H1 (cell line): ENCODE results near the gene CCDC144A. TPM values are rescaled to one million over a fixed set of nuclear protein-coding genes. Genes with fewer than 3 reads are reported as not detected.

Experiments used
- CHD2 ChIP-seq: IDR thresholded peaks from 2 replicates; pipeline ENCODE4 v1.6.1; 2012; ENCODE audit warnings: low read length, improper control_type of control experiment
- CHD7 ChIP-seq: fragments of 300-600 bp; sonication (generic); IDR thresholded peaks from 2 replicates; pipeline ENCODE4 v1.7.1; 2012; ENCODE audit warnings: low read length, moderate library complexity, mild to moderate bottlenecking, inconsistent platforms; ENCODE audit not compliant: insufficient replicate concordance
- GABPA ChIP-seq: IDR thresholded peaks from 2 replicates; pipeline ENCODE4 v1.6.1; 2011; ENCODE audit warnings: mild to moderate bottlenecking, low read length, moderate library complexity, borderline replicate concordance; ENCODE audit not compliant: insufficient read depth
- NANOG ChIP-seq: IDR thresholded peaks from 2 replicates; pipeline ENCODE4 v1.6.1; 2011; ENCODE audit warnings: low read length, low read depth, mild to moderate bottlenecking, inconsistent platforms; ENCODE audit not compliant: insufficient read depth, poor library complexity, severe bottlenecking
- NRF1 ChIP-seq: IDR thresholded peaks from 2 replicates; pipeline ENCODE4 v1.6.1; 2011; ENCODE audit warnings: mild to moderate bottlenecking, low read depth, low read length, improper control_type of control experiment
- POLR2A ChIP-seq, 2 experiments: IDR thresholded peaks; 1 replicate in 1 of 2; 2 replicates in 1 of 2; pipeline ENCODE4 v1.6.1; 2011; ENCODE audit warnings: low read depth in 2 of 2, low read length in 2 of 2, mild to moderate bottlenecking in 2 of 2; ENCODE audit errors: control extremely low read depth in 1 of 2
- RFX5 ChIP-seq: IDR thresholded peaks from 2 replicates; pipeline ENCODE4 v1.6.1; 2011; ENCODE audit warnings: low read depth, low read length, improper control_type of control experiment, borderline replicate concordance
- SAP30 ChIP-seq: fragments of 300-600 bp; sonication (generic); IDR thresholded peaks from 2 replicates; pipeline ENCODE4 v1.7.1; 2012; ENCODE audit warnings: low read length, moderate library complexity, mild to moderate bottlenecking, inconsistent platforms; ENCODE audit not compliant: insufficient read depth, insufficient replicate concordance
- SUZ12 ChIP-seq: fragments of 200-600 bp; sonication (generic); IDR thresholded peaks from 2 replicates; pipeline ENCODE4 v1.6.1; 2012; ENCODE audit warnings: mild to moderate bottlenecking, inconsistent platforms, low read length, moderate library complexity, mixed read lengths
- YY1 ChIP-seq: IDR thresholded peaks from 2 replicates; pipeline ENCODE4 v1.6.1; 2011; ENCODE audit warnings: low read depth, mild to moderate bottlenecking, low read length
- polyA plus RNA-seq, 7 experiments: library from polyadenylated mRNA; depleted of rRNA in 3 of 7; stranded (reverse) in 5 of 7; unstranded in 2 of 7; fragments of >200 nt in 5 of 7; fragments of 200-250 nt in 2 of 7; gene quantifications; 1 replicate in 5 of 7; 2 replicates in 1 of 7; 4 replicates in 1 of 7; pipeline versions ENCODE4 v1.2.1 to v1.2.3, GENCODE V29; 2011 to 2013; ENCODE audit warnings: missing spikeins in 2 of 7, mixed read lengths in 2 of 7
- total RNA-seq: library from RNA; stranded (reverse); fragmentation: NEBNext Ultra II Directional; extraction: Animal tissue kit (Norgen Biotek cat#: 25700); gene quantifications from 2 replicates; pipeline ENCODE4 v1.2.1, GENCODE V29; 2021

Gene CCDC144A
- total and polyA plus RNA-seq, 2 of the 8 experiments (the other 6 are each of a cell fraction or from before 2014, with no cell fraction given): 0.35 to 1.7 TPM

- TF ChIP-seq CHD7: no peak
- no peak for TF ChIP-seq NANOG
- no peak for TF ChIP-seq NRF1
- no peak for TF ChIP-seq YY1
- no peak for TF ChIP-seq POLR2A (IDR thresholded peaks at IDR 0.05; ENCODE audit: control extremely low read depth in 1 of 2, low read depth in 2 of 2, low read length in 2 of 2)
- no peak for TF ChIP-seq GABPA
- TF ChIP-seq SAP30: no peak
- no peak for TF ChIP-seq RFX5
- no peak for TF ChIP-seq CHD2
- TF ChIP-seq SUZ12: no peak
- TF ChIP-seq, all 59 proteins: peak for 0
Observed at GRCh38 chr17:16817201-16817600, 127.2 kb downstream of the CCDC144A start (continued).
